Esophagus squamous epithelium (tissue), 4 donors: ENCODE results near the gene OVAAL.

ENCODE experiments used
- CTCF ChIP-seq, 6 experiments: fragments of 450-650 bp in 4 of 6; fragments of 200-600 bp in 2 of 6; sonication (generic) in 2 of 6; IDR thresholded peaks; one replicate each; pipeline ENCODE4 v1.5.1; 2016 to 2019; ENCODE audit warnings: antibody characterized with exemption in 6 of 6, mild to moderate bottlenecking in 4 of 6, moderate library complexity in 4 of 6
- POLR2A ChIP-seq, 4 donors: fragments of 450-650 bp; IDR thresholded peaks; one replicate each; pipeline ENCODE4 v1.6.1; 2017; ENCODE audit warnings: antibody characterized with exemption in 4 of 4, mild to moderate bottlenecking in 4 of 4, moderate library complexity in 3 of 4

GRCh38 chr1:180558664-180559063 lies at the start of gene OVAAL:
- TF ChIP-seq CTCF (IDR thresholded peaks at IDR 0.05) (no peak), POLR2A (IDR thresholded peaks at IDR 0.05) (no peak)
